ENCODE data around the gene KRTAP10-7. TPM values are rescaled to one million over a fixed set of nuclear protein-coding genes. Genes with fewer than 3 reads are reported as not detected.
"Not testable (repeated sequence)": the region's sequence is repeated elsewhere in the genome, so short reads cannot be mapped to it uniquely, and the experiment has no call there.

The KRTAP10-7 gene
- total RNA-seq, result not detected

DNA sequence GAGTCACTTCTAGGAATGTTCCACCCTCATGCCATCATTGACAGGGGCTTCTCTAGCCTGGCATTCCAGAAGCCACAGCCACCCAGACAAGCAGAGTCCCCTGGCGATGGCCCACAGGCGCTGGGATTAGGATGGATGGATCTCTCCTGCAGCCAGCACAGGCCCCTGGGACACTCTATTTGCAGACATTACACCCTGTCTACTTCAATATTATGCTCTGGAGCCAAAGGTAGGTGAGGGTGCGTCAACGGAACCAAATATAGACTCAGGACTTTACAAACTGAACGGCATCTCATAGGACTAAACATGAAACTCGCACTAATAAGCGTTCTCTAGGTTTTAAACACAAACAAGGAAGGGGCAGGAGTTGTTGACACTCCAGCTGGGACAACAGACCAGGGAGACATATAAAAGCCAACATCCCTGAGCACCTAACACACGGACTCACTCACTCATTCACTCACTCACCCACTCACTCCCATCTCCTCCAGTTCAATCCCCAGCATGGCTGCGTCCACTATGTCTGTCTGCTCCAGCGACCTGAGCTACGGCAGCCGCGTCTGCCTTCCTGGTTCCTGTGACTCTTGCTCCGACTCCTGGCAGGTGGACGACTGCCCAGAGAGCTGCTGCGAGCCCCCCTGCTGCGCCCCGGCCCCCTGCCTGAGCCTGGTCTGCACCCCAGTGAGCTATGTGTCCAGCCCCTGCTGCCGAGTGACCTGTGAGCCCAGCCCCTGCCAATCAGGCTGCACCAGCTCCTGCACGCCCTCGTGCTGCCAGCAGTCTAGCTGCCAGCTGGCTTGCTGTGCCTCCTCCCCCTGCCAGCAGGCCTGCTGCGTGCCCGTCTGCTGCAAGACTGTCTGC, at the start of gene KRTAP10-7:
Gene KRTAP10-7 (plus strand): TSS at position 480 of the 861 bp plus-strand sequence. CDS start 25 bp downstream, at position 505.
- H3K9me3 ChIP-seq, result peaks cover 0 to 12% of the 10 kb centered on the region in 2 donors
- H3K27me3 ChIP-seq, result peaks cover 0 to 60% of the 10 kb centered on the region in 2 donors
- intact Hi-C loops (cut with DNase I; ENCODE audit: low total_unique reads); H3K27ac ChIP-seq; H3K4me1 ChIP-seq; H3K4me3 ChIP-seq; DNase-seq (ENCODE audit: low spot score in 2 of 2); H3K36me3 ChIP-seq: not testable (repeated sequence)

DNA sequence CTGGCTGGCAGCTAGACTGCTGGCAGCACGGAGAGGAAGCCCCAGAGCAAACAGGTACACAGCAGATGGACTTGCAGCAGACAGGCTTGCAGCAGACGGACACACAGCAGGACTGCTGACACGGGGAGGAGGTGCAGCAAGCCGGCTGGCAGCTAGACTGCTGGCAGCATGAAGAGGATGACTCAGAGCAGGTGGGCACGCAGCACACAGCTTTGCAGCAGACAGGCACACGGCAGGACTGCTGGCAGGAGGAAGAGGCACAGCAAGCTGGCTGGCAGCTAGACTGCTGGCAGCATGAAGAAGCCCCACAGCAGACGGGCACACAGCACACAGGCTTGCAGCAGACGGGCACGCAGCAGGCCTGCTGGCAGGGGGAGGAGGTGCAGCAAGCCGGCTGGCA, 49.6 kb upstream of the KRTAP10-7 start:
- TF ChIP-seq POLR2AphosphoS5 (IDR thresholded peaks at IDR 0.05) (no peak), POLR2A (IDR thresholded peaks at IDR 0.05) (no peak)
- TF ChIP-seq, protein P1, sequence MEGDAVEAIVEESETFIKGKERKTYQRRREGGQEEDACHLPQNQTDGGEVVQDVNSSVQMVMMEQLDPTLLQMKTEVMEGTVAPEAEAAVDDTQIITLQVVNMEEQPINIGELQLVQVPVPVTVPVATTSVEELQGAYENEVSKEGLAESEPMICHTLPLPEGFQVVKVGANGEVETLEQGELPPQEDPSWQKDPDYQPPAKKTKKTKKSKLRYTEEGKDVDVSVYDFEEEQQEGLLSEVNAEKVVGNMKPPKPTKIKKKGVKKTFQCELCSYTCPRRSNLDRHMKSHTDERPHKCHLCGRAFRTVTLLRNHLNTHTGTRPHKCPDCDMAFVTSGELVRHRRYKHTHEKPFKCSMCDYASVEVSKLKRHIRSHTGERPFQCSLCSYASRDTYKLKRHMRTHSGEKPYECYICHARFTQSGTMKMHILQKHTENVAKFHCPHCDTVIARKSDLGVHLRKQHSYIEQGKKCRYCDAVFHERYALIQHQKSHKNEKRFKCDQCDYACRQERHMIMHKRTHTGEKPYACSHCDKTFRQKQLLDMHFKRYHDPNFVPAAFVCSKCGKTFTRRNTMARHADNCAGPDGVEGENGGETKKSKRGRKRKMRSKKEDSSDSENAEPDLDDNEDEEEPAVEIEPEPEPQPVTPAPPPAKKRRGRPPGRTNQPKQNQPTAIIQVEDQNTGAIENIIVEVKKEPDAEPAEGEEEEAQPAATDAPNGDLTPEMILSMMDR (IDR thresholded peaks at IDR 0.05), result no peak
- peaks cover 4 to 5% of the 10 kb centered on the region in 2 donors for H3K9me3 ChIP-seq
- DNase-seq (ENCODE audit: low spot score in 2 of 2), result peak in 1 of 2 donors; percentile 14
- H3K36me3 ChIP-seq, result no peaks in the 10 kb centered on the region
- peaks cover 0 to 45% of the 10 kb centered on the region in 2 donors for H3K27me3 ChIP-seq
- intact Hi-C loops (cut with DNase I; ENCODE audit: low total_unique reads), result no loop called here
- H3K27ac ChIP-seq, result no peak overlapping the region
- no peaks in the 10 kb centered on the region for H3K4me1 ChIP-seq
- H3K4me3 ChIP-seq, result no peak overlapping the region

DNA sequence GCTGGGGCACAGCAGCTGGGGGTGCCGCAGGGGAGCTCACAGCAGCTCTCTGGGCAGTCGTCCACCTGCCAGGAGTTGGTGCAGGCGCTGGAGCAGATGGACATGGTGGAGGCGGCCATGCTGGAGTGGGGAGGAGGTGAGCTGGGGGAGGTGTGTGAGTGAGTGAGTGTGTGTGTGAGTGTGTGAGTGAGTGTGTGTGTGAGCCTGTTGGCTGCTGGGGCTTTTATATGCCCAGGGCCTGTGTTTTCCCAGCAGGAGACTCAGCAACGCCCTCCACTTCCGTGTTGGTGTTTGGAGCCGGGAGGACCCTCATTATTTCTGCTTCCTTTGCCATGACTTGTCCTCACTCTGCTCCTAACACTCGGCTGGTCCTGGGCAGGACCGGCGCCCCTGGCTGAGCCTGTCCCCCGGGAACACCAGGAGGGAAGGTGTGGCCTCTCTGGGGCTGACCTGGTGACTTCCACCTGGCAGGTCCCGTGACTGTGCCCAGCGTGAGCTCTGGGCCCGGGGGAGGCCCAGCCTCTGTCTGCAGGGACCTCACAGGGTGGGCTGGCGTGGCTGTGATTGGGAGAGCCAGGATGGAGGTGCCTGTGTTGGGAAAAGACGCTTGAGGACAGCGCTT, 48.9 kb upstream of the KRTAP10-7 start, which contains the start of gene KRTAP10-2:
Gene KRTAP10-2 (minus strand): TSS at position 166 of the 622 bp plus-strand sequence. CDS start 47 bp downstream, at position 119.
- peaks cover 0 to 51% of the 10 kb centered on the region in 2 donors for H3K27me3 ChIP-seq
- DNase-seq (ENCODE audit: low spot score in 2 of 2), result peak in 1 of 2 donors; percentile 36
- TF ChIP-seq POLR2A (IDR thresholded peaks at IDR 0.05), result no peak
- H3K4me3 ChIP-seq, result no peak within 1 kb of the TSS
- no peaks in the 10 kb centered on the region for H3K4me1 ChIP-seq
- intact Hi-C loops (cut with DNase I; ENCODE audit: low total_unique reads), result no loop called here
- no peaks in the 10 kb centered on the region for H3K36me3 ChIP-seq
- peaks cover under 1 to 5% of the 10 kb centered on the region in 2 donors for H3K9me3 ChIP-seq
- no peak within 1 kb of the TSS for H3K27ac ChIP-seq

DNA sequence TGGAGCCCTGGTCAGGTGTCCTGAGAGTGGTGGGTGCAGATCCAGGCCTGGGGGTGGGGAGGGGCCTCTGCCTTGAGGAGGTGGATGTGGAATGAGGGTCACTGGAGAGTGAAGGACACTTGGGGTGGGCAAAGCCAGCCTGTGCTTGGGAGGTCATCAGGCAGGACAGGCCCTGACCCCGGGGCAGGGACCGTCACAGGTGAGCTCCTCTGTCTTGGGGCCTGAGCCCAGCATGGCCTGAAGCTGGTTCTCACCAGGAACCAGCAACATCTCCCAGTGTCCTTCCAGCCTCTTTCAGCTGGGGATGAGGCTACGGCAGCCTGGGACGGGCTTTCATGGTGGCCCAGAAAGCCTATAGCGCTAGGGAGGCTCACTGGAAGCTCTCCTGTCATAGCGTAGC, 48.3 kb upstream of the KRTAP10-7 start:
- Histone ChIP-seq H3K27me3 (peaks cover 0 to 57% of the 10 kb centered on the region in 2 donors), H3K9me3 (peaks cover 0 to 5% of the 10 kb centered on the region in 2 donors), H3K27ac (no peak overlapping the region), H3K36me3 (no peaks in the 10 kb centered on the region), H3K4me3 (no peak overlapping the region), H3K4me1 (no peaks in the 10 kb centered on the region)
- DNase-seq (ENCODE audit: low spot score in 2 of 2), result peak in 1 of 2 donors; percentile 37
- intact Hi-C loops (cut with DNase I; ENCODE audit: low total_unique reads), result no loop called here
- TF ChIP-seq, protein P1 (IDR thresholded peaks at IDR 0.05), result no peak
- no peak for TF ChIP-seq POLR2AphosphoS5 (IDR thresholded peaks at IDR 0.05)
- no peak for TF ChIP-seq POLR2A (IDR thresholded peaks at IDR 0.05)

DNA sequence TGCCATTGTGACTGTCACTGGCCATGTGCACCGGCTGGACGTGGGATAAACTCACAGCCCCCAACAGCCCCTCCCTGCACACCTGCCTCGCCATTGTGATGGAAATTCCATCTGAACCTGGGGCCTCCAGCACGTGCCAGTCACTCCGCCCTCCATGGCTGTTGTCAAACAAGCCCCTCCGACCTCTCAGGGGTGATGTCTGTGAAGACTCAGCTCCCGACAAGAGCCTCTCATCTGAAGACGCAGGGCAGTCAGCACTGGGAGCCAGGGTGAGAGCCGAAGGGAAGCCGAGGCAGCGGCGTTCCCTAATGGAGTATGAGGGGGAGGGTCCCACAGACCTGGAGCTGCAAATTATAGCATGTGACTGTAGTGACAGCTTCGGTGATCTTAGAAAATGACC, 47.7 kb upstream of the KRTAP10-7 start:
- TF ChIP-seq POLR2A (IDR thresholded peaks at IDR 0.05) (no peak), POLR2AphosphoS5 (IDR thresholded peaks at IDR 0.05) (no peak)
- TF ChIP-seq, protein P1 (IDR thresholded peaks at IDR 0.05), result no peak
- H3K4me1 ChIP-seq, result no peaks in the 10 kb centered on the region
- peak in 1 of 2 donors; percentile 34 for DNase-seq (ENCODE audit: low spot score in 2 of 2)
- peaks cover 0 to 62% of the 10 kb centered on the region in 2 donors for H3K27me3 ChIP-seq
- no peak overlapping the region for H3K27ac ChIP-seq
- H3K9me3 ChIP-seq, result peaks cover 0 to 5% of the 10 kb centered on the region in 2 donors
- intact Hi-C loops (cut with DNase I; ENCODE audit: low total_unique reads), result no loop called here
- no peaks in the 10 kb centered on the region for H3K36me3 ChIP-seq
- H3K4me3 ChIP-seq, result no peak overlapping the region

Data from breast epithelium (tissue), 4 donors.